PFSK-1 (cell line): ENCODE data around the gene RPS15.

ENCODE experiments used
- FOXP2 ChIP-seq: optimal IDR thresholded peaks from 2 replicates; pipeline ENCODE3; 2011; ENCODE audit warnings: borderline replicate concordance, control low read depth, inconsistent platforms; ENCODE audit not compliant: insufficient read depth; ENCODE audit errors: extremely low read length, extremely low read depth
- POLR2AphosphoS5 ChIP-seq: IDR thresholded peaks from 2 replicates; pipeline ENCODE4 v1.6.1; 2012; ENCODE audit warnings: low read depth, mild to moderate bottlenecking, control low read depth, low read length, moderate library complexity
- SIN3A ChIP-seq: IDR thresholded peaks from 2 replicates; pipeline ENCODE4 v1.6.1; 2012; ENCODE audit warnings: mild to moderate bottlenecking, low read length, moderate library complexity, borderline replicate concordance; ENCODE audit not compliant: insufficient read depth
- TAF1 ChIP-seq: IDR thresholded peaks from 2 replicates; pipeline ENCODE4 v1.6.1; 2012; ENCODE audit warnings: low read length, control low read depth, borderline replicate concordance; ENCODE audit not compliant: insufficient read depth
- TF ChIP-seq, protein P1 (sequence below), 2 experiments: IDR thresholded peaks; 2 replicates each; pipeline versions ENCODE4 v1.6.1 to v1.8.0; 2011 to 2012; ENCODE audit warnings: low read depth in 2 of 2, low read length in 2 of 2, control low read depth in 1 of 2, inconsistent platforms in 1 of 2, mild to moderate bottlenecking in 1 of 2, moderate library complexity in 1 of 2; ENCODE audit not compliant: insufficient read depth in 1 of 2

DNA sequence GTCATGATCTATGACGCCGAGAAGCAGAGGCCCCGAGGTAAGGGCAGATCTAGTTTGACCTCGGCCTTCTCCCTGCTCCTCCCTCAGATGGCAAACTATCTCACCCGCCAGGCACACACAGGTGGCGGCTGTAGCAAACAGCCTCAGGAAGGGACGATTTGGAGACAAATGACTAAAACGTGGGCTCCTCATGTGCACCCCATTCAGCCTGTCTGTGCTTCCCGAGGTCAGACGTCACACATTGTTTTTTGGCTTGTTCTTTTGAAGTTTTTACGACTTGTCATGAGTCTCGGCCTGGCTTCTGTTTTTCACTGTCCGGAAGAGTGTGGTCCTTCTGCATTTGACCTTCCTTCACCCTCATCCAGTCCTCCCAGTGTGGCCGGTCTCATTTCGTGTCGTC, 15.8 kb upstream of the RPS15 start:
- TF ChIP-seq FOXP2 (no peak), POLR2AphosphoS5 (no peak), TAF1 (no peak), SIN3A (no peak)
- TF ChIP-seq, protein P1, sequence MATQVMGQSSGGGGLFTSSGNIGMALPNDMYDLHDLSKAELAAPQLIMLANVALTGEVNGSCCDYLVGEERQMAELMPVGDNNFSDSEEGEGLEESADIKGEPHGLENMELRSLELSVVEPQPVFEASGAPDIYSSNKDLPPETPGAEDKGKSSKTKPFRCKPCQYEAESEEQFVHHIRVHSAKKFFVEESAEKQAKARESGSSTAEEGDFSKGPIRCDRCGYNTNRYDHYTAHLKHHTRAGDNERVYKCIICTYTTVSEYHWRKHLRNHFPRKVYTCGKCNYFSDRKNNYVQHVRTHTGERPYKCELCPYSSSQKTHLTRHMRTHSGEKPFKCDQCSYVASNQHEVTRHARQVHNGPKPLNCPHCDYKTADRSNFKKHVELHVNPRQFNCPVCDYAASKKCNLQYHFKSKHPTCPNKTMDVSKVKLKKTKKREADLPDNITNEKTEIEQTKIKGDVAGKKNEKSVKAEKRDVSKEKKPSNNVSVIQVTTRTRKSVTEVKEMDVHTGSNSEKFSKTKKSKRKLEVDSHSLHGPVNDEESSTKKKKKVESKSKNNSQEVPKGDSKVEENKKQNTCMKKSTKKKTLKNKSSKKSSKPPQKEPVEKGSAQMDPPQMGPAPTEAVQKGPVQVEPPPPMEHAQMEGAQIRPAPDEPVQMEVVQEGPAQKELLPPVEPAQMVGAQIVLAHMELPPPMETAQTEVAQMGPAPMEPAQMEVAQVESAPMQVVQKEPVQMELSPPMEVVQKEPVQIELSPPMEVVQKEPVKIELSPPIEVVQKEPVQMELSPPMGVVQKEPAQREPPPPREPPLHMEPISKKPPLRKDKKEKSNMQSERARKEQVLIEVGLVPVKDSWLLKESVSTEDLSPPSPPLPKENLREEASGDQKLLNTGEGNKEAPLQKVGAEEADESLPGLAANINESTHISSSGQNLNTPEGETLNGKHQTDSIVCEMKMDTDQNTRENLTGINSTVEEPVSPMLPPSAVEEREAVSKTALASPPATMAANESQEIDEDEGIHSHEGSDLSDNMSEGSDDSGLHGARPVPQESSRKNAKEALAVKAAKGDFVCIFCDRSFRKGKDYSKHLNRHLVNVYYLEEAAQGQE (IDR thresholded peaks at IDR 0.05; ENCODE audit: insufficient read depth in 1 of 2, low read depth in 2 of 2, low read length in 2 of 2), result no peak
